T-helper 17 cell (primary cell): Measurements from ENCODE around the gene FMN2. TPM values are rescaled to one million over a fixed set of nuclear protein-coding genes. Genes with fewer than 3 reads are reported as not detected.

Experiments
- ATAC-seq: fragments of 150-1000 bp; cut with Tn5 transposase; 2 replicates; pipeline ENCODE4 v1.10.0; 2021; ENCODE audit warnings: mild to moderate bottlenecking, moderate library complexity
- DNase-seq, 3 donors: peaks; one replicate each; pipeline versions ENCODE4 v3.0.0 to v3.0.0-alpha.2; 2020 to 2021
- H3K9me3 ChIP-seq: one replicate; pipeline ENCODE4 v1.7.0; 2013; ENCODE audit warnings: low read length, mild to moderate bottlenecking; ENCODE audit not compliant: control insufficient read depth, poor library complexity, severe bottlenecking
- H3K27ac Mint-ChIP-seq: one replicate; pipeline ENCODE4 v1.8.0; 2022; ENCODE audit warnings: mild to moderate bottlenecking, moderate library complexity, mixed read lengths
- H3K27me3 Mint-ChIP-seq: one replicate; pipeline ENCODE4 v1.8.0; 2022; ENCODE audit warnings: mixed read lengths
- H3K36me3 Mint-ChIP-seq: one replicate; pipeline ENCODE4 v1.8.0; 2022; ENCODE audit warnings: low read depth, mixed read lengths
- H3K4me1 Mint-ChIP-seq: one replicate; pipeline ENCODE4 v1.8.0; 2022; ENCODE audit warnings: mild to moderate bottlenecking, mixed read lengths
- H3K4me3 Mint-ChIP-seq: one replicate; pipeline ENCODE4 v1.8.0; 2022; ENCODE audit warnings: mild to moderate bottlenecking, moderate library complexity, mixed read lengths
- total RNA-seq, 4 donors: library from RNA in 2 of 4; stranded (reverse) in 2 of 4; gene quantifications; one replicate each; pipeline ENCODE4 v1.2.3 and lab custom pipeline; 2022 to 2026

The FMN2 gene
- total RNA-seq, 2 donors from 2014 or later = not detected

GRCh38 chr1:240086726-240087125, 5.0 kb upstream of the FMN2 start:
- Mint-ChIP-seq H3K4me3 (no peak overlapping the region), H3K27me3 (peaks cover 34% of the 10 kb centered on the region), H3K4me1 (peaks cover 3% of the 10 kb centered on the region), H3K27ac (no peak overlapping the region), H3K36me3 (no peaks in the 10 kb centered on the region)
- no peak for ATAC-seq
- DNase-seq = no peak
- H3K9me3 ChIP-seq = no peaks in the 10 kb centered on the region

DNA sequence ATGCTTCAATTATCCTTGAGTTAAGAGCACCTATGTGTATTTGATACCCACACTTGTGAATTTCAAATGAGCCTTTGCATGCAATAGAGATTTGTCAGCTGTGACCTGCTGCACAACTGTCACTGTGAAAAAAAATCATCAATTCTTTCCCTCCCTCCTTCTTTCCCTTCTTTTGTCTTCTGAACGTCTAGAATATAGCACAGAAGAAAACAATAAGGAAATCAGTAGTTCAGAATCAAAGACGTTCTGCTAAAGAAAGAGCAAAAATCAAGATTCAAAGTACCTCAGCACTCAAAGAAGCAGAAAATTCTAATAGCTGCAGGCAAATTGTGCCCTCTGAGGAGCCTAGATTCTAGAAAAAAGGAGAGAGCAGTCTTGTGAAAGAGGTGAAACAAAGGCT, 1.7 kb upstream of the FMN2 start:
- H3K27me3 Mint-ChIP-seq = peaks cover 29% of the 10 kb centered on the region

GRCh38 chr1:240090957-240091600, 604 bp upstream of the FMN2 start:
- no peak overlapping the region for H3K4me3 Mint-ChIP-seq
- ATAC-seq (no peak), DNase-seq (no peak)
- no peaks in the 10 kb centered on the region for H3K36me3 Mint-ChIP-seq
- no peak overlapping the region for H3K27ac Mint-ChIP-seq
- H3K4me1 Mint-ChIP-seq = peaks cover 3% of the 10 kb centered on the region
- H3K9me3 ChIP-seq = no peaks in the 10 kb centered on the region
- peaks cover 39% of the 10 kb centered on the region for H3K27me3 Mint-ChIP-seq

More for the DNA sequence above, 1.7 kb upstream of the FMN2 start:
- H3K9me3 ChIP-seq = no peaks in the 10 kb centered on the region
- Mint-ChIP-seq H3K4me1 (peaks cover 3% of the 10 kb centered on the region), H3K27ac (no peak overlapping the region), H3K36me3 (no peaks in the 10 kb centered on the region), H3K4me3 (no peak overlapping the region)
- ATAC-seq = no peak
- no peak for DNase-seq

DNA sequence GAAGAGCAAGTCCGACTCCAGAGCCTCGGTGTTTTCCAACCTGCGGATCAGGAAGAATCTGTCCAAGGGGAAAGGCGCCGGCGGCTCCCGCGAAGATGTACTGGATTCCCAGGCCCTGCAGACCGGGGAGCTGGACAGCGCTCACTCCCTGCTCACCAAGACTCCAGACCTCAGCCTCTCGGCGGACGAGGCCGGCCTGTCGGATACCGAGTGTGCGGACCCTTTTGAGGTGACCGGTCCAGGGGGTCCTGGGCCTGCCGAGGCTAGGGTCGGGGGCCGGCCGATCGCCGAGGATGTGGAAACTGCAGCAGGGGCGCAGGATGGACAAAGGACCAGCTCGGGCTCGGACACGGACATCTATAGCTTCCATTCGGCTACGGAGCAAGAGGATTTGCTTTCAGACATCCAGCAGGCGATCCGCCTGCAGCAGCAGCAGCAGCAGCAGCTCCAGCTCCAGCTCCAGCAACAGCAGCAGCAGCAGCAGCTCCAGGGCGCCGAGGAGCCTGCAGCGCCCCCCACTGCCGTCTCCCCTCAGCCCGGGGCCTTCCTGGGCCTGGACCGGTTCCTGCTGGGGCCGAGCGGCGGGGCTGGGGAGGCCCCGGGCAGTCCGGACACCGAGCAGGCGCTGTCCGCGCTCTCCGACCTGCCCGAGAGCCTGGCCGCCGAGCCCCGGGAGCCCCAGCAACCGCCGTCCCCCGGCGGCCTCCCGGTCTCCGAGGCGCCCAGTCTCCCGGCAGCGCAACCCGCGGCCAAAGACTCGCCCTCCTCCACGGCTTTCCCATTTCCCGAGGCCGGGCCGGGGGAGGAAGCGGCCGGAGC, 827 bp downstream of the FMN2 start:
- ATAC-seq (no peak), DNase-seq (no peak)
- Mint-ChIP-seq H3K27ac (no peak overlapping the region), H3K4me3 (no peak overlapping the region), H3K27me3 (peaks cover 43% of the 10 kb centered on the region), H3K4me1 (peaks cover 3% of the 10 kb centered on the region), H3K36me3 (no peaks in the 10 kb centered on the region)
- no peaks in the 10 kb centered on the region for H3K9me3 ChIP-seq

DNA sequence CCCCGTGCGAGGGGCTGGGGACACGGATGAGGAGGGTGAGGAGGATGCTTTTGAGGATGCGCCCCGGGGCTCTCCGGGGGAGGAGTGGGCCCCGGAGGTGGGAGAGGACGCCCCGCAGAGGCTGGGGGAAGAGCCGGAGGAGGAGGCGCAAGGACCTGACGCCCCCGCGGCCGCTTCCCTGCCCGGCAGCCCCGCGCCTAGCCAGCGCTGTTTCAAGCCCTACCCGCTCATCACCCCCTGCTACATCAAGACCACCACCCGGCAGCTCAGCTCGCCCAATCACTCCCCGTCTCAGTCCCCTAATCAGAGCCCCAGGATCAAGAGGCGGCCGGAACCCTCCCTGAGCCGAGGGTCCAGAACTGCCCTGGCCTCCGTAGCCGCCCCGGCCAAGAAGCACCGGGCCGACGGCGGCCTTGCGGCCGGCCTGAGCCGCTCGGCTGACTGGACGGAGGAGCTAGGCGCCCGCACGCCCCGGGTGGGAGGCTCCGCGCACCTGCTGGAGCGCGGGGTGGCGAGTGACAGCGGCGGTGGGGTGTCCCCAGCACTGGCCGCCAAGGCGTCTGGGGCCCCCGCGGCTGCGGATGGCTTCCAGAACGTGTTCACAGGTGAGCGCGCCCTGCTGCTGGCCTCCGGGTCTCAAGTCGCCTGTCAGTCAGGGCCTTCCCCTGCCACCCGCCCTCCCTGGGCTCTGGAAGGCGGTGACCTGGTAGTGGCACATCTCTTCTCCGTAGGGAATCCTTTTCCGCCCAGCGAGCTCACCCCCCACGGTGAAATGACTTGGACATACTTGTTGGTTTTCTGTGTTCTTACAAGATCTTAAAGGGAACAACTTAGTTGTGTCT, 1.7 kb downstream of the FMN2 start:
- Mint-ChIP-seq H3K27me3 (peaks cover 42% of the 10 kb centered on the region), H3K4me1 (peaks cover 3% of the 10 kb centered on the region), H3K36me3 (no peaks in the 10 kb centered on the region), H3K27ac (no peak overlapping the region), H3K4me3 (no peak overlapping the region)
- no peak for DNase-seq
- ATAC-seq = no peak
- no peaks in the 10 kb centered on the region for H3K9me3 ChIP-seq

GRCh38 chr1:240094041-240094722, 2.5 kb downstream of the FMN2 start:
- Mint-ChIP-seq H3K4me1 (peaks cover 3% of the 10 kb centered on the region), H3K36me3 (no peaks in the 10 kb centered on the region), H3K4me3 (no peak overlapping the region), H3K27me3 (peaks cover 42% of the 10 kb centered on the region), H3K27ac (no peak overlapping the region)
- no peaks in the 10 kb centered on the region for H3K9me3 ChIP-seq
- ATAC-seq = no peak
- DNase-seq = no peak

DNA sequence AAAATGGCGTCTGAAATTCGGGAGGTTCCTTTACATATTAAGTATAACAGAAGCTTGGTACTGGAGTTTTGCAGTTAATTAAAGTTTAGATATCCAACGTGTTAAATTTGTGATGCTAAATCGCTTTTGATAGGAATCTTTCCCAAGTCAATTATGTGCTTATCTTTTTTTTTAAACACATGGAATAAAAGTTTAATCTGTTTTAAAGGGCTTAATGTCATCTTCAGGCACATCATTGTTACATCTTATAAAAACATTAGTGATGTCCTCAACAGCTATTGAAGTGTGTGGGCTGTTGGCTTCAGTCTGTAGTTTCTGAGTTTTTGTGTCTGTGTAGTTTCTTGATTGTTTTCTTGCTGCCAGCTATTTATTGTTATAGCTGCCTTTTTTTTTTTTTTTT, 5.3 kb downstream of the FMN2 start:
- no peak for DNase-seq
- Mint-ChIP-seq H3K4me3 (no peak overlapping the region), H3K4me1 (no peaks in the 10 kb centered on the region), H3K27me3 (peaks cover 35% of the 10 kb centered on the region), H3K27ac (no peak overlapping the region), H3K36me3 (no peaks in the 10 kb centered on the region)
- no peak for ATAC-seq
- no peaks in the 10 kb centered on the region for H3K9me3 ChIP-seq

DNA sequence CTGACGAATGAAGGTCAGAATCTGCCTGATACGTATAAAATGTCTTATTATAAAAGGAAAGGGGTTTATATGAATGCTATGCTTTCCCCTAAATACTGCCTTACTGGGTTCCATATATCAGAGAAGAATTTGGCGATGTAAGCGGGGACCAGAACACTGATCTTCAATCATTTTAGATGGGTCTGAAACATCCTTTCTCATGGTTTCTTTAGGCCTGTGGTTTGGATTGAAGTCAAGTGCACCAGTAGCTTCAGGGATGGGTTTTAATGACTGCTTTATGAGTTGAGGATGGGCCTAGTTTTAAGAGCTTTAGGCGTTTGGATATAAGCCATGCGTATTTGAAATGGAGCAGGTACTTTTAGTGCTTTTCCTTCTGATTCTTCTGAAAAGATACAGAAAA, 6.9 kb downstream of the FMN2 start:
- no peaks in the 10 kb centered on the region for H3K9me3 ChIP-seq
- Mint-ChIP-seq H3K4me3 (no peak overlapping the region), H3K4me1 (no peaks in the 10 kb centered on the region), H3K36me3 (no peaks in the 10 kb centered on the region), H3K27ac (no peak overlapping the region), H3K27me3 (peaks cover 35% of the 10 kb centered on the region)
- ATAC-seq = no peak
- no peak for DNase-seq

DNA sequence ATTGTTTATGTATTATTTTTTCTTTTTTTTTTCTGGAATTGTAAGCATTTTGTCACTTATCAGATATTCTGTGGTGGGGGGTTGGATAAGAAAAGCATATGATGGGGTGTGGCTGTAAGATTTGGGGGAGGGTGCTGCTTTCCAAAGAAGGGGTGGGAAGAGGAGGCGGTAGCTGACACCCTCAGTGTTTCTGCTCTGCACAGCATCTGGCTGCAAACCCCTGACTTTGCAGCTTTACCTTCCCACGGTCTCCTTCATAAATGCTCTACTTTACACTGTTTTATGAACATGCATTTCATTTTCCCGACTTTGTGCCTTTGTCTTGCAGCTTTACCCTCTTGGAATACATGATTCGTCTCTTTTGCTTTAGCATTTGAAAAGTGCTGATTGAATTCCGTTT, 7.6 kb downstream of the FMN2 start:
- no peak for DNase-seq
- H3K9me3 ChIP-seq = no peaks in the 10 kb centered on the region
- Mint-ChIP-seq H3K27me3 (peaks cover 35% of the 10 kb centered on the region), H3K4me3 (no peak overlapping the region), H3K4me1 (no peaks in the 10 kb centered on the region), H3K36me3 (no peaks in the 10 kb centered on the region), H3K27ac (no peak overlapping the region)
- no peak for ATAC-seq

GRCh38 chr1:240099748-240100147, 8.1 kb downstream of the FMN2 start:
- no peaks in the 10 kb centered on the region for H3K9me3 ChIP-seq
- no peak overlapping the region for H3K4me3 Mint-ChIP-seq
- DNase-seq = no peak
- H3K4me1 Mint-ChIP-seq = no peaks in the 10 kb centered on the region
- no peak overlapping the region for H3K27ac Mint-ChIP-seq
- peaks cover 35% of the 10 kb centered on the region for H3K27me3 Mint-ChIP-seq
- H3K36me3 Mint-ChIP-seq = no peaks in the 10 kb centered on the region
- no peak for ATAC-seq

GRCh38 chr1:240100371-240100934, 8.8 kb downstream of the FMN2 start:
- no peaks in the 10 kb centered on the region for H3K36me3 Mint-ChIP-seq
- ATAC-seq (no peak), DNase-seq (no peak)
- no peak overlapping the region for H3K27ac Mint-ChIP-seq
- peaks cover 31% of the 10 kb centered on the region for H3K27me3 Mint-ChIP-seq
- no peaks in the 10 kb centered on the region for H3K4me1 Mint-ChIP-seq
- H3K4me3 Mint-ChIP-seq = no peak overlapping the region
- H3K9me3 ChIP-seq = no peaks in the 10 kb centered on the region

DNA sequence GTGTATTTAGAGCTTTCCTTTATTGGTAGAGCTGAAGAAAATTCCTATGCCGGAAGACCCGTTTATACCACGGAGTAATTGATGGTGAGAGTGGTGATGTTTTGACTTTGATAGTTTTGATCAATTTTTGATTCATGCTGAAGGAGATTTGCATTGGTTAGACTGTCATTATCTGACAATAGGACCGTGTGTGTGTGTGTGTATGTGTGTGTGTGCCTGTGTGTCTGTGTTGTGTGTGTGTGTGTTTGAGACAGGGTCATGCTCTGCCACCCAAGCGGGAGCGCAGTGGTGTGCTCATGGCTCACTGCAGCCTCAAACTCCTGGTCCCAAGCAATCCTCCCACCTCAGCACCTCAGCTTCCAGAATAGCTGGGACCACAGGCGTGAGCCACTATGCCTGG, 9.6 kb downstream of the FMN2 start:
- Mint-ChIP-seq H3K4me3 (no peak overlapping the region), H3K36me3 (no peaks in the 10 kb centered on the region), H3K4me1 (no peaks in the 10 kb centered on the region), H3K27ac (no peak overlapping the region), H3K27me3 (peaks cover 22% of the 10 kb centered on the region)
- no peaks in the 10 kb centered on the region for H3K9me3 ChIP-seq
- no peak for ATAC-seq
- DNase-seq = no peak

GRCh38 chr1:240101737-240102136, 10.1 kb downstream of the FMN2 start:
- Mint-ChIP-seq H3K4me3 (no peak overlapping the region), H3K27me3 (peaks cover 20% of the 10 kb centered on the region), H3K36me3 (no peaks in the 10 kb centered on the region), H3K4me1 (no peaks in the 10 kb centered on the region), H3K27ac (no peak overlapping the region)
- no peak for ATAC-seq
- H3K9me3 ChIP-seq = no peaks in the 10 kb centered on the region
- DNase-seq = no peak
